ENCODE results near the gene SARDH. TPM values are rescaled to one million over a fixed set of nuclear protein-coding genes. Genes with fewer than 3 reads are reported as not detected.
A peak's percentile ranks its signal among the peaks of the same experiment; 100 is the strongest.

Gene SARDH
- total RNA-seq, 1 experiment from 2014 or later = 5.6 TPM

DNA sequence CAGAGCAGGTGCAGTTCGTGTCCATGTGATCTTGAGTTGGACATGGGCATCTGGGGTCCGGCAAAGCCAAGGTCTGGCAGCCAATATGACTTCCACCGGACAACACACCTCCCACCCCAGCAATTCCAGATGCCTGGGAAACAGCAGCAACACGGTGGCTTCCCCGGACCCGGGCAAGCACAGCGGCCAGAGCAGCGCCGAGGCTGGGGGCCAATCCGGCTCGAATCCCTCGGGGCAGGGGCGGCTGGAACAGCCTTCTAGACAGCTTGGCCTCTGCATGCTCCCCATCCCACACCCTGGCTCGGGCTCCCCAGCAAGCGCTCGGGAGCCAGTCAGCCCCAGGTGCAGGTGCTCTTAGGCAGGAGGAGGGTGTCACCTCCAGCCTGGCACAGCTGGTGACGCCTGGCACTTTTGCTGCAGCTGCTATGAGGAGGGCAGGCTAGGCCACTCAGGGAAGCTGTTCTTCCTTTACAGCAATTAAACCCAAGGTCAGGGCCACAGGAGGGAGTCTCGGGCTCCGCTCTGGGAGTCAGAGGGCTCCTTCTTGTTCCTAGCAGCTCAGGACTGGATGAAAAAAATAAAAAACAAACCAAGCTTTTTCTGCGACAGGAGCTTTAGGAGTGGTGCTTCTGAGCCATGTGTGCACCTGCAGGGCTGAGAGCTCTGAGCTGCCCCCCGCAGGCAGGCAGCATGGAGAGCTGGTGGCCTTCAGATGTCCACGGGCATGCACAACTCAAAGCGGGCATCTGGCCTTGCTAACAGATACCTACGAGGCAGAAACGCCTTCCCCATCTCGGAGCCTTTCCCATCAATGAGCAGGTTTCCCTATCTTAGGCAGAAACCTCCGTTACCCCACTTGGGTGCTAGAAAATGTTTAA lies 73.7 kb downstream of the SARDH start:
- H3K4me2 ChIP-seq (ENCODE audit: low read length) = no peak overlapping the region
- H3K9me2 ChIP-seq (ENCODE audit: insufficient read depth) = no peaks in the 10 kb centered on the region
- POLR2A ChIA-PET = no interaction called here
- H4K20me1 ChIP-seq (ENCODE audit: insufficient read depth) = no peaks in the 10 kb centered on the region
- no peak for TF ChIP-seq SIN3A (IDR thresholded peaks at IDR 0.05; ENCODE audit: low read depth)
- TF ChIP-seq, protein P1, sequence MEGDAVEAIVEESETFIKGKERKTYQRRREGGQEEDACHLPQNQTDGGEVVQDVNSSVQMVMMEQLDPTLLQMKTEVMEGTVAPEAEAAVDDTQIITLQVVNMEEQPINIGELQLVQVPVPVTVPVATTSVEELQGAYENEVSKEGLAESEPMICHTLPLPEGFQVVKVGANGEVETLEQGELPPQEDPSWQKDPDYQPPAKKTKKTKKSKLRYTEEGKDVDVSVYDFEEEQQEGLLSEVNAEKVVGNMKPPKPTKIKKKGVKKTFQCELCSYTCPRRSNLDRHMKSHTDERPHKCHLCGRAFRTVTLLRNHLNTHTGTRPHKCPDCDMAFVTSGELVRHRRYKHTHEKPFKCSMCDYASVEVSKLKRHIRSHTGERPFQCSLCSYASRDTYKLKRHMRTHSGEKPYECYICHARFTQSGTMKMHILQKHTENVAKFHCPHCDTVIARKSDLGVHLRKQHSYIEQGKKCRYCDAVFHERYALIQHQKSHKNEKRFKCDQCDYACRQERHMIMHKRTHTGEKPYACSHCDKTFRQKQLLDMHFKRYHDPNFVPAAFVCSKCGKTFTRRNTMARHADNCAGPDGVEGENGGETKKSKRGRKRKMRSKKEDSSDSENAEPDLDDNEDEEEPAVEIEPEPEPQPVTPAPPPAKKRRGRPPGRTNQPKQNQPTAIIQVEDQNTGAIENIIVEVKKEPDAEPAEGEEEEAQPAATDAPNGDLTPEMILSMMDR (IDR thresholded peaks at IDR 0.05 in 2 of 3, conservative IDR thresholded peaks at IDR 0.05 in 1 of 3; ENCODE audit: borderline replicate concordance in 1 of 3, insufficient read depth in 1 of 3, low read depth in 2 of 3, low read length in 2 of 3) = peak in 1 of 3 experiments; percentile 16; a peak in 1 of 6 replicates
- no peak for TF ChIP-seq SP1 (IDR thresholded peaks at IDR 0.05; ENCODE audit: low read depth)
- no peak for TF ChIP-seq EZH2 (IDR thresholded peaks at IDR 0.05)
- TF ChIP-seq POLR2A (IDR thresholded peaks at IDR 0.05; ENCODE audit: borderline replicate concordance, extremely low read depth, insufficient read depth, insufficient read length) = no peak
- BruUV-seq (replicated peaks) = no TSS peak
- no peaks in the 10 kb centered on the region for H3K36me3 ChIP-seq (ENCODE audit: control insufficient read depth in 1 of 2, insufficient read depth in 2 of 2, low read length in 2 of 2)
- intact Hi-C loops (cut with micrococcal nuclease) = no loop called here
- H3K4me1 ChIP-seq (ENCODE audit: control insufficient read depth in 1 of 2, insufficient read depth in 2 of 2, low read length in 2 of 2) = peaks cover 0 to under 1% of the 10 kb centered on the region in 2 experiments; a peak in 1 of 4 replicates
- ATAC-seq (peak; percentile 63; the same call in 1 of the 2 replicates), DNase-seq (ENCODE audit: low read depth, low spot score) (no peak)
- H3K4me3 ChIP-seq (replicated peaks in 1 of 2; ENCODE audit: low read depth in 1 of 2, low read length in 2 of 2) = no peak overlapping the region
- H3K27me3 ChIP-seq (ENCODE audit: insufficient read depth, low read length) = no peaks in the 10 kb centered on the region
- no peaks in the 10 kb centered on the region for H3K79me2 ChIP-seq (ENCODE audit: insufficient read depth, low read length)
- RAD21 ChIA-PET (ENCODE audit: low non-redundant PET in 1 of 2, low total read pairs in 2 of 2, uncharacterized antibody in 2 of 2, unreplicated experiment in 2 of 2) = no interaction called here
- H3K9me3 ChIP-seq (ENCODE audit: control insufficient read depth in 1 of 2, insufficient read depth in 1 of 2, low read depth in 1 of 2, low read length in 2 of 2) = no peaks in the 10 kb centered on the region
- CTCF ChIA-PET = interaction anchor here (1.0 kb wide), 1 partner anchor 75 kb away, joined by 4 read pairs; no protein-coding TSS in a partner anchor
- no peak overlapping the region for H2AFZ ChIP-seq (ENCODE audit: low read depth, low read length, poor library complexity, severe bottlenecking)
- no peak overlapping the region for H3K27ac ChIP-seq (ENCODE audit: low read depth, low read length)
- H3K9ac ChIP-seq (ENCODE audit: low read length) = no peak overlapping the region

Measured in HCT116 (cell line).